IPS DF 19.7 (cell line): ENCODE measurements around the gene SH3TC2.
"Not testable (repeated sequence)": the region's sequence is repeated elsewhere in the genome, so short reads cannot be mapped to it uniquely, and the experiment has no call there.

Experiments
- DNase-seq: peaks from one replicate; pipeline ENCODE4 v3.0.0-alpha.2; 2013; ENCODE audit warnings: low read depth, low spot score

Gene SH3TC2

GRCh38 chr5:149063017-149063687, at the start of gene SH3TC2:
Gene SH3TC2, minus strand, starts transcription at chr5:149063062. Its CDS starts 40 bp downstream, at chr5:149063022.
- peak; percentile 73 for DNase-seq

GRCh38 chr5:149110406-149110805, 47.5 kb upstream of the SH3TC2 start:
- DNase-seq: no peak

DNA sequence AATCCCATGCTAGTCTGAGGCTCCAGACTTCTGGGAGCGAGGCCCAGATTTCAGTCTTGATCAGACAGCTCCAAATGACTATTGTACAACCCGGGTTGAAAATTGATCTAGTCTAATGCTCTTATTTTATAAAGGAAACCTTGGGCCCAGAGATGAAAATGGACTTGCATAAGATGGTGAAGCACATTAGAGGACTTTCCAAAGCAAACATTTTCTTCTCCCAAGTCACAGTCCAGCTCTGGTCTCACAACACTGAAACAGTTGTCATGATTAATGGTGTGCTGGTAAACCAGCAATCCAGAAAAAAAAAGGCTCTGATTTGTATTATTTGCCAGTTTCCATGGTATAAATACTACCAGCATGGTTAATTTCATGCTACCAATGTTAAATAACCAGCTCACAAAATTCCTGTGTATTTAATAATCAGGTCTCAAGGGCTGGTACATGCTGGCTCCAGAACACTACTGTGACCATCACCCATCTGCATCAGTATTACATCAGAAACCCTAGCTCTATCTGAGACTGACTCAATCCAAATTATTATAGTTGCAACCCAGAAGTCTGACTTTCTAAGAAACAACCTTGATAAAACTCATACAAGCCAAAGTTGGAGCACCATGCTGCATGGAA, 45.9 kb upstream of the SH3TC2 start:
- no peak for DNase-seq

DNA sequence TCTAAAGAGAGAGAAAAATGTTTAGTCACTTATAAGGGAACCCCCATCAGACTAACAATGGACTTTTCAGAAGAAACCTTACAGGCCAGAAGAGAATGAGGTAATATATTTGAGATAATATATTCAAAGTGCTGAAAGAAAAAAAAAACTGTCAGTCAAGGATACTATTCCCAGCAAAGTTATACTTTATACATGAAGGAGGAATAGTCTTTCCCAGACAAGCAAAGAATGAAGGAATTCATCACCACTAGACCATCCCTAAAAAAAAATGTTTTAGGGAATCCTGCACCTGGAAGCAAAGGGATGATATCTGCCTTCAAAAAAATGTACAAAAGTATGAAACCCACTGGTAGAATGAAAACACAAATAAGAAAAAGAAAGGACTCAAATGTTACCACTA, 37.5 kb upstream of the SH3TC2 start:
- no peak for DNase-seq

DNA sequence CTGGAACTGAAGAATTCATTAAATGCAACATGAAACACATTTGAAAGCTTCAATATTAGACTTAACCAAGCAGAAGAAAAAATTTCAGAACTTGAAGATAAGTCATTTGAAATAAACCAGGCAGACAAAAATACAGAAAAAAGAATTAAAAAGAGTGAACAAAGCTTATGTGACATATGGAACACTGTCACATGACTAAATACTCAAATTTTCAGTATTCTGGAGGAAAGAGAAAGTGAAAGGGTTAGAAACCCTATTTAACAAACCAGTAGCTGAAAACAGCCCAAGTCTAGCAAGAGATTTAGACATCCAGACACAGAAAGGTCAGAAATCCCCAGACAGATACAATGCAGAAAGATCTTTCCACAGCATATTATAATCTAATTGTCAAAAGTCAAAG, 37.1 kb upstream of the SH3TC2 start:
- DNase-seq: no peak

DNA sequence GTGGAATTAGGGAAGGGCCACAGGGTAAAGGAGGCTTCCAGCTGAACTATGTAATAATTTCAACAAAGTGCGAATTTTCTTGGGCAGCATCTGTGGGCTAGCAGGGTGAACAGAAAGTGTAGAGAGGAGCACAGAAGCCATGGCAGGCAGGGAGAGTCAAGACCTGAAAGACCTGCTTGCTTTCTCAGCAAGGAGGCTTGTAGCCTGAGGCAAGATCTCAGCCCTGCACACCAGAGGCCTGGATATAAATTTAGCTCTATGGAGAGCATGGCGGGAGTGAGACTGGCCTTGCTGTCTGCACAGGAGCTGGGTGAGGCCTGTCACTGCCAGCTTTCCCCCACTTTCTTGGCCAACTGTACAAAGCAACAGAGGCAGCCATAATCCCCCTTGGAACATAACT, 32.1 kb upstream of the SH3TC2 start:
- no peak for DNase-seq

GRCh38 chr5:149093625-149094024, 30.8 kb upstream of the SH3TC2 start:
- no peak for DNase-seq

GRCh38 chr5:149089796-149090195, 26.9 kb upstream of the SH3TC2 start:
- no peak for DNase-seq

GRCh38 chr5:149088686-149089085, 25.8 kb upstream of the SH3TC2 start:
- DNase-seq: no peak

DNA sequence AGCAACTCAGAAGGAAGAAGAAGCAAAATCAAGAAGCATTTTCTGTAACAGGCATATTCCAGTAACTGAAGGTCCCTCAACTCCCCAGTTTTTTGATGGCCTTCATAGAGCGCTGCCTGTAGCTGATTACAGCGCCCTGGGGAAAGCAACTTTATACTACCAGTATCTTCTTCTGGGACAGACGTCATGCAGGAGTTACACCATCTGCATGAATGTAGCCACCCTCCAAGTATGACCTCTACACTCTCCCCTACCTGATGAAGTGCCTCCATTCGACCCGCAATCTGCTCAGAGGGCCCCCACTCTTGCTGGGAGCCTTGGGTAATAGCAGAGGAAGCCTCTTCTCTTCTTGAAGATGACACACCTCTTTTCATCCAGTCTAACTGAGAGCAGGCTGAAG, 21.0 kb upstream of the SH3TC2 start:
- no peak for DNase-seq

DNA sequence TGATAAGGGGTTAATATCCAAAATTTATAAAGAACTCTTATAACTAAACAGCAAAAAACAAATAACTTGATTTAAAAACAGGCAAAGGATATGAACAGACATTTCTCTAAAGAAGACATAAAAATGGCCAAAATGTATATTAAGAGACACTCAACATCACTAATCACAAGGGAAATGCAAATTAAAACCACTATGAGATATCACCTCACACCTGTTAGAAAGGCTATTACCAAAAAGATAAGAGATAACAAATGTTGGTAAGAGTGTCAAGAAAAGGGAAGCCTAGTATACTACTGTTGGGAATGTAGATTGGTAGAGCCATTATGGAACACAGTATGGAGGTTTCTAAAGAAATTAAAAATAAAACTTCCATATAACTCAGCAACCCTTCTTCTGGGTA, 19.4 kb upstream of the SH3TC2 start:
- DNase-seq: no peak

- no peak for DNase-seq
These were observed 17.4 kb upstream of the SH3TC2 start for GRCh38 chr5:149080294-149080693.

DNA sequence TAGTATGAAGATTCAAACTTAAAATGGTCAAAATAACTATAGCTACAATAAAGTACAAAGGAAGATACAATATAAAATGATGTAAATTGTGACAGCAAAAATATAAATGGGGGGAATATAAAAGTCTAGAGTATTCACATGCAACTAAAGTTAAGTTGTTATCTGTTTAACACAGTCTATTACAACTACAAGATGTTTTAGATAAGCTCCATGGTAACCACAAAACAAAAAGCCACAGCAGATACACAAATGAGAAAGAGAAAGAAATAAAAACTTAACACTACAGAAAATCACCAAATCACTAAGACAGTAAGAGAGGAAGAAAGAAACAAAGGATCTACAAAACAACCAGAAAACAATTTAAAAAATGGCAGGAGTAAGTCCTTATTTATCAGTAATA, 17.0 kb upstream of the SH3TC2 start:
- no peak for DNase-seq

DNA sequence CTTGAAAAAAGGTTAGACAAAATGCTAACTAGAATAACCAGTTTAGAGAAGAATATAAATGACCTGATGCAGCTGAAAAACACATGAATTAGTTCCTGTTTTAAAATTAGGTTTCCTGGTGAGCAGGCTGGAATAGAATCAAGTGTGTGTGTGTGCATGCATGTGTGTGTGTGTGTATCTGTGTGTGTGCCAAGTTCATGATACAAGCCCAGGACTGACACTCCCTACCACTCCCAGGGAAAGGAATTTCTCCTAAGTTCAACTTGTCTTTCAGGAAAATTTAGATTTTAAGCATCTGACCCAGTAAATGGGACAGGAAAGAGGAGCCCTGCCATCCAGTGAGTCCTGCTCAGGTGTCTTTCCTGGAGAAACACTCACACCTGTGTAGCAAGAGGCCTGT, 11.2 kb upstream of the SH3TC2 start:
- DNase-seq: not testable (repeated sequence)

DNA sequence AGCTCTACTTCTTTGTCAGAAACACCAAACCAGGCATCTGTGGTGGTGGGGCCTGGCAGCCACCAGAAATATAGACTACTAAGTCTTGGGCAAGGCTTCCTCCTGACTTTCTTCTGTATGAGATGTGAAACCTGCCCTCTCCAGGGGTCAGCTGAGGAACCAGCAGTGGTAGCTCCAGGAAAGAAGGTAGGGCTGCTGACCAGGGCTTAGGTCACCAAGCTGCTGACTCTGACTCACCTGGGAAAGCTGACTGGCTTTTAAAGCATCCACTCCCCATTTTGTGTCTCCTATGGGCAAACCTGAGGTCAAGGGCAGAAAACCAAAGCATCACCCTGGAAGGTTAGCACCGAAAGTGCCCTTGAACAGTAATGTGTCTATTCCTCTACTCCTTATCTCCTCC, 10.4 kb upstream of the SH3TC2 start:
- DNase-seq: no peak

- DNase-seq: no peak
These were observed 9.9 kb upstream of the SH3TC2 start for GRCh38 chr5:149072791-149073190.

DNA sequence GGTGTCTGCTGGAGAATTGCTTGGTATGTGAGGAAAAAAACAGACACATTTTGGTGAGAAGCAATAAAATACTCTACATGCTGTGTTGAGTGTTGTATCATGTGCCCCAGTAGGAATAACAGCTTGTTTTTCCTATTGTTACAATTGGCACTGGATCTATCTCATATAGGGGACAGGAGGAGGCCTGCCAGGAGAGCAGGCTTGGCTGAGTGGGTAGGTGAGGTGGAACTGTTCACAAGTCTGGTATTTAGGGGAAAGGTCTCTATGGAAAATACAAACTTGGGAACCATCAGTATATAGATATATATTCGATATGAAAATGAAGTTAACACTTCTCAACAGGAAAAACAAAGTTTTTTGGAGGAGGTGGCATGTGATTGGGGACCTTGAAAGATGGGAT, 9.5 kb upstream of the SH3TC2 start:
- DNase-seq: no peak

GRCh38 chr5:149071756-149072155, 8.9 kb upstream of the SH3TC2 start:
- DNase-seq: no peak

- no peak for DNase-seq
These were observed 8.4 kb upstream of the SH3TC2 start for GRCh38 chr5:149071216-149071615.

DNA sequence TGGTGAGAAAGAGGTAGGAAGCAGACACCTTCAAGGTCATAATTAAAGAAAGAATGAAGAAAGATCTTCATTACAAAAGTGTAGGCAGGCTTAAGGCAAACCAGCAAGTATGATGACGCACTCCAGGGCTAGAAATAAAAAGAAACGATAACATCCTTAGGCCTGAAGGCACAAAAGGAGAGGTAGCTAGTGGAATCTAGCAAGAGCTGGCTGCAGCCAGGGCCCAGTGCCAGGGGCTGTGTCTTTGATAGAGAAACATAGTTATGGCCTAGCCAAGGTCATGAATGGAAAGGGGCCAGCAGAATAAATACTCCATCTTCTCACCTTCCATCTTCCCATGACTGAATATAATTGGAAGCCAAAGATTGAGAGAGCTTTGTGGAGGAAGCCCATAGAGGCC, 6.8 kb upstream of the SH3TC2 start:
- no peak for DNase-seq

GRCh38 chr5:149063896-149064478, 1.1 kb upstream of the SH3TC2 start:
- DNase-seq: no peak

DNA sequence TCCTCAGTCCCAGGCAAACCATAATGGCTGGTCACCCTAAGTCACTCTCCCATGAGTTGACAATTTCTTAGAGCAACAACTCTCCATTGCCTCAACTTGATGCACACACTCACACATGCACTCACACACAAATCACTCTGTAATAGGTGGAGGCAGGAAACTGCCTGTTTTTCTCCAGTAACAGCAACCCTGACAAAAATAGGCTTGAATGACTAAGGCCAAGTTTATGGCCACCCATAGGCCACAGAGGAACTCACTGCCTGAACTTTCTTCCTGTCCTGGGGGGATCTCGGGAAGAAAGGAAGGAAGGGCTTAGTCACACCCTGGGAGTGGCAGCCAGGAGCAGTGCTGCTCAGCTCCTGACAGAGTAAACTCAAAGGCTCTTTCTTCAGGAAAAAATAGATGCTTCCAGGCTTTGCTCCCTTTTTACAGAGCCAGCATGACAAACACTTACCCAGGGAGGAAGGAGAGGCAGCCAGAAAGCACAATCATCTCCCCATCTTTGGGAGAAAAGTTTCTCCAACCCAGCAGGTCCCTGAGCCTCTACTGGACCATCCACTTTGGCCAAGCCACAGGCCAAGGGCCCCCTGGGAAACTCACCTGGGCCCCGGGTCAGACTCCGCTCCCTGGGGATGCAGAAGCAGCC, 368 bp downstream of the SH3TC2 start:
- DNase-seq: no peak

GRCh38 chr5:149061341-149061740, 1.5 kb downstream of the SH3TC2 start:
- DNase-seq: no peak
